K562 (cell line): ENCODE data around the gene AGPAT2. TPM values are rescaled to one million over a fixed set of nuclear protein-coding genes. Genes with fewer than 3 reads are reported as not detected.

ENCODE experiments used
- ATAC-seq: fragments of 200-7000 bp; cut with Tn5 transposase; 3 replicates; pipeline ENCODE4 v1.9.1; 2020; ENCODE audit warnings: moderate library complexity
- BruUV-seq: library from RNA; stranded (reverse); fragments of 400-500 nt; replicated peaks from 2 replicates; lab custom pipeline; 2021; lab: Mats Ljungman, UMichigan
- CTCF ChIA-PET: fragments of 300-600 bp; formaldehyde crosslinking; extraction: SDS; loops from one replicate; lab custom pipeline; 2021; ENCODE audit warnings: low intra/inter-chr PET ratio; lab: Yijun Ruan, JAX
- POLR2A ChIA-PET: fragments of 300-600, 350-650 bp; sonication (Branson Sonifier 250); formaldehyde crosslinking; extraction: SDS; loops from one replicate; lab custom pipeline; 2021; ENCODE audit warnings: antibody characterized with exemption, inconsistent platforms; lab: Yijun Ruan, JAX
- DNase-seq, 4 experiments: peaks; one replicate each; pipeline versions ENCODE4 v3.0.0 to v3.0.0-alpha.2; 2011 to 2018; ENCODE audit warnings: low spot score in 3 of 4, mixed read lengths in 3 of 4; ENCODE audit errors: extremely low read depth in 1 of 4
- FAIRE-seq: peaks from 2 replicates; lab custom pipeline; 2011; peaks lifted over from hg19 to GRCh38; lab: Jason Lieb, UNC
- H2AFZ ChIP-seq: 2 replicates; pipeline ENCODE4 v1.6.0; 2011; ENCODE audit warnings: low read depth, low read length, control low read depth, inconsistent platforms
- H3K27ac ChIP-seq: fragments of 200-600 bp; 3 replicates; pipeline ENCODE4 v1.8.0; 2011; ENCODE audit warnings: low read depth, mild to moderate bottlenecking, control low read depth, inconsistent platforms, low read length, moderate library complexity, mixed read lengths; ENCODE audit errors: extremely low read depth
- H3K27me3 ChIP-seq, 2 experiments: fragments of 300-600 bp in 1 of 2; 2 replicates in 1 of 2; 3 replicates in 1 of 2; pipeline versions ENCODE4 v1.6.0 to v1.8.0; 2011; ENCODE audit warnings: inconsistent platforms in 2 of 2, low read length in 2 of 2, mild to moderate bottlenecking in 1 of 2, mixed read lengths in 1 of 2, moderate library complexity in 1 of 2; ENCODE audit not compliant: control insufficient read depth in 2 of 2, insufficient read depth in 2 of 2
- H3K36me3 ChIP-seq: fragments of 300-600 bp; 3 replicates; pipeline ENCODE4 v1.8.0; 2011; ENCODE audit warnings: mild to moderate bottlenecking, low read length, inconsistent platforms; ENCODE audit not compliant: control insufficient read depth, insufficient read depth
- H3K4me1 ChIP-seq, 2 experiments: fragments of 200-600 bp in 1 of 2; replicated peaks in 1 of 2; 2 replicates in 1 of 2; 3 replicates in 1 of 2; pipeline versions ENCODE4 v1.5.1 to v1.8.0; 2011; ENCODE audit warnings: inconsistent platforms in 2 of 2, low read length in 2 of 2, mild to moderate bottlenecking in 1 of 2, mixed read lengths in 1 of 2, moderate library complexity in 1 of 2; ENCODE audit not compliant: control insufficient read depth in 2 of 2, insufficient read depth in 2 of 2
- H3K4me2 ChIP-seq: 2 replicates; pipeline ENCODE4 v1.6.1; 2011; ENCODE audit warnings: low read length, control low read depth, inconsistent platforms, mixed read lengths; ENCODE audit not compliant: insufficient read depth
- H3K4me3 ChIP-seq: fragments of 200-600 bp; sonication (generic), shearing (Covaris generic); 2 replicates; pipeline ENCODE4 v1.5.1; 2016; ENCODE audit warnings: control low read depth, inconsistent platforms
- H3K79me2 ChIP-seq: fragments of 200-600 bp; 3 replicates; pipeline ENCODE4 v1.8.0; 2011; ENCODE audit warnings: low read length, inconsistent platforms; ENCODE audit not compliant: control insufficient read depth, insufficient read depth
- H3K9ac ChIP-seq, 2 experiments: 2 replicates each; pipeline versions ENCODE4 v1.6.0 to v1.6.1; 2011; ENCODE audit warnings: low read depth in 2 of 2, low read length in 2 of 2, control low read depth in 1 of 2, inconsistent platforms in 1 of 2, mild to moderate bottlenecking in 1 of 2, mixed read lengths in 1 of 2; ENCODE audit not compliant: insufficient read depth in 1 of 2
- H3K9me1 ChIP-seq: one replicate; pipeline ENCODE4 v1.6.0; 2011; ENCODE audit warnings: inconsistent platforms, mild to moderate bottlenecking, low read length, moderate library complexity; ENCODE audit not compliant: control insufficient read depth, insufficient read depth
- H3K9me3 ChIP-seq: replicated peaks from 2 replicates; pipeline ENCODE4 v1.5.1; 2011; ENCODE audit warnings: low read depth, low read length, inconsistent platforms; ENCODE audit not compliant: control insufficient read depth, insufficient read depth
- H4K20me1 ChIP-seq: replicated peaks from 2 replicates; pipeline ENCODE4 v1.6.1; 2011; ENCODE audit warnings: low read length, inconsistent platforms, mixed read lengths; ENCODE audit not compliant: control insufficient read depth, insufficient read depth
- BRF1 ChIP-seq: IDR thresholded peaks from 3 replicates; pipeline ENCODE4 v1.6.1; 2011; ENCODE audit warnings: borderline replicate concordance, mild to moderate bottlenecking; ENCODE audit not compliant: insufficient read length; ENCODE audit errors: extremely low read depth
- CTCF ChIP-seq, 3 experiments: IDR thresholded peaks in 2 of 3; conservative IDR thresholded peaks in 1 of 3; 2 replicates each; pipeline ENCODE4 v1.5.1; 2011 to 2012; ENCODE audit warnings: low read length in 3 of 3, mild to moderate bottlenecking in 3 of 3, control low read depth in 2 of 3, improper control_type of control experiment in 1 of 3, inconsistent platforms in 1 of 3, low read depth in 1 of 3, mixed read lengths in 1 of 3, moderate library complexity in 1 of 3; ENCODE audit not compliant: insufficient read depth in 2 of 3
- WGBS: fragments of 100-300 bp; shearing (Covaris generic); methylation state at CpG from one replicate; pipeline ENCODE4 v1.1.6; 2016; ENCODE audit warnings: low coverage, mixed read lengths; ENCODE audit not compliant: insufficient coverage; ENCODE audit errors: missing lambda C conversion rate; 5-methylcytosine and 5-hydroxymethylcytosine counted together
- in situ Hi-C: fragments of 300-500 bp; cut with MboI; formaldehyde crosslinking; loops from 4 replicates; pipeline ENCODE4 v1.15.0; 2018; ENCODE audit warnings: inconsistent platforms, mixed read lengths
- intact Hi-C: fragments of 100-400 bp; cut with micrococcal nuclease; formaldehyde crosslinking; loops from 2 replicates; pipeline ENCODE4 v1.14.2; 2022
- polyA plus RNA-seq, 8 experiments: library from polyadenylated mRNA; depleted of rRNA in 4 of 8; stranded (reverse) in 5 of 8; unstranded in 3 of 8; fragments of >200 nt; fragmentation: Nextera tagmentation in 2 of 8; fragmentation: Illumina TruSeq in 1 of 8; extraction: Ambion mirVana in 2 of 8; extraction: Trizol in 1 of 8; gene quantifications; 2 replicates each; pipeline versions ENCODE4 v1.2.1 to v1.2.3, GENCODE V29; 2011 to 2014; ENCODE audit warnings: inconsistent platforms in 1 of 8, missing spikeins in 1 of 8
- total RNA-seq, 7 experiments: library from RNA; depleted of rRNA in 6 of 7; stranded (reverse); fragments of >200 nt in 6 of 7; fragmentation: Illumina TruSeq in 2 of 7; extraction: Trizol in 2 of 7; gene quantifications; 2 replicates each; pipeline versions ENCODE4 v1.2.1 to v1.2.3, GENCODE V29; 2011 to 2021; ENCODE audit warnings: low replicate concordance in 1 of 7

The AGPAT2 gene
- total and polyA plus RNA-seq, 9 of the 15 experiments (the other 6 are each of a cell fraction or from before 2014, with no cell fraction given) = 0.13 to 54.5 (median 23.9) TPM

- Histone ChIP-seq H3K27ac (no peak overlapping the region), H3K9ac (no peak overlapping the region), H4K20me1 (peaks cover 12% of the 10 kb centered on the region; the same call in 1 of the 2 replicates), H3K36me3 (no peaks in the 10 kb centered on the region), H2AFZ (no peak overlapping the region), H3K9me1 (no peaks in the 10 kb centered on the region), H3K4me1 (peaks cover 0 to 73% of the 10 kb centered on the region in 2 experiments; a peak in 4 of 5 replicates), H3K4me3 (no peak overlapping the region), H3K27me3 (peaks cover 0 to 12% of the 10 kb centered on the region in 2 experiments; a peak in 2 of 5 replicates), H3K79me2 (no peaks in the 10 kb centered on the region), H3K4me2 (no peak overlapping the region), H3K9me3 (peaks cover 4% of the 10 kb centered on the region)
- in situ Hi-C loops (loop anchor here (5.0 to 25.0 kb wide), 2 partner anchors 136 to 291 kb away; partner anchors contain the start of gene GPSM1), intact Hi-C loops (loop anchor here (10.0 kb wide), 1 partner anchor 83 kb away; the partner anchor contains the start of gene NOTCH1)
- CTCF ChIA-PET = interaction anchor here (2.5 kb wide), 1 partner anchor 140 kb away, joined by 12 read pairs; no protein-coding TSS in a partner anchor
- 22% methylated on average over 15 of the region's 26 CpGs for WGBS
- TF ChIP-seq BRF1 = no peak
- DNase-seq (no peak), FAIRE-seq (no peak), ATAC-seq (no peak)
- POLR2A ChIA-PET = interaction anchor here (0.6 to 1.7 kb wide), 4 partner anchors 9 to 143 kb away, joined by 3 to 6 read pairs (median 4); no protein-coding TSS in a partner anchor
- no TSS peak for BruUV-seq
Measured at GRCh38 chr9:136628268-136628667, 59.0 kb downstream of the AGPAT2 start.

GRCh38 chr9:136627703-136628102, 59.6 kb downstream of the AGPAT2 start:
- in situ Hi-C loops = loop anchor here (5.0 to 25.0 kb wide), 2 partner anchors 135 to 290 kb away; partner anchors contain the start of gene GPSM1
- no peak overlapping the region for H3K4me2 ChIP-seq
- H3K4me1 ChIP-seq = peaks cover 0 to 78% of the 10 kb centered on the region in 2 experiments; a peak in 4 of 5 replicates
- CTCF ChIA-PET = interaction anchor here (2.5 kb wide), 1 partner anchor 139 kb away, joined by 12 read pairs; no protein-coding TSS in a partner anchor
- H2AFZ ChIP-seq = no peak overlapping the region
- peaks cover 4% of the 10 kb centered on the region for H3K9me3 ChIP-seq
- no TSS peak for BruUV-seq
- 18% methylated on average over 17 of the region's 17 CpGs for WGBS
- FAIRE-seq (no peak), ATAC-seq (no peak), DNase-seq (no peak)
- H3K9ac ChIP-seq = peak overlapping the region in 1 of 2 experiments; percentile 35; a peak in 2 of 4 replicates
- no peaks in the 10 kb centered on the region for H3K79me2 ChIP-seq
- H3K36me3 ChIP-seq = no peaks in the 10 kb centered on the region
- H3K27me3 ChIP-seq = peaks cover 0 to 12% of the 10 kb centered on the region in 2 experiments; a peak in 2 of 5 replicates
- POLR2A ChIA-PET = interaction anchor here (0.6 to 1.7 kb wide), 3 partner anchors 8 to 143 kb away, joined by 3 to 6 read pairs (median 5); no protein-coding TSS in a partner anchor
- no peak overlapping the region for H3K27ac ChIP-seq
- no peak overlapping the region for H3K4me3 ChIP-seq
- H3K9me1 ChIP-seq = no peaks in the 10 kb centered on the region
- intact Hi-C loops = loop anchor here (10.0 kb wide), 1 partner anchor 83 kb away; the partner anchor contains the start of gene NOTCH1
- peaks cover 12% of the 10 kb centered on the region; the same call in 1 of the 2 replicates for H4K20me1 ChIP-seq
- TF ChIP-seq CTCF (IDR thresholded peaks at IDR 0.05 in 2 of 3, conservative IDR thresholded peaks at IDR 0.05 in 1 of 3; ENCODE audit: insufficient read depth in 2 of 3, low read depth in 1 of 3, low read length in 3 of 3) = 0 out of 6 replicates have a peak, but pooled peaks of 1 of the 3 experiments have one; percentile 1
